Cardiac muscle cell (in vitro differentiated cells and primary cell): ENCODE measurements around the gene NELFCD. TPM values are rescaled to one million over a fixed set of nuclear protein-coding genes. Genes with fewer than 3 reads are reported as not detected.
"Not testable (repeated sequence)": the region's sequence is repeated elsewhere in the genome, so short reads cannot be mapped to it uniquely, and the experiment has no call there.

Experiments used
- DNase-seq, 2 donors: peaks; one replicate each; pipeline versions ENCODE4 v3.0.0 to v3.0.0-alpha.2; 2010 to 2017; ENCODE audit warnings: low read depth in 1 of 2, low spot score in 1 of 2
- H3K27ac ChIP-seq: fragments of 200-600 bp; sonication (generic); 2 replicates; pipeline ENCODE4 v1.5.1; 2016
- H3K27me3 ChIP-seq: fragments of 200-600 bp; sonication (generic); 2 replicates; pipeline ENCODE4 v1.6.0; 2016; ENCODE audit warnings: control low read depth
- H3K36me3 ChIP-seq: fragments of 200-600 bp; sonication (generic); 2 replicates; pipeline ENCODE4 v1.5.1; 2016; ENCODE audit warnings: control low read depth
- H3K4me1 ChIP-seq: fragments of 200-600 bp; sonication (generic); 2 replicates; pipeline ENCODE4 v1.8.1; 2017; ENCODE audit warnings: low read depth, mild to moderate bottlenecking, mixed run types
- H3K4me3 ChIP-seq: fragments of 200-600 bp; sonication (generic); 2 replicates; pipeline ENCODE4 v1.5.1; 2016; ENCODE audit warnings: mild to moderate bottlenecking
- H3K9me3 ChIP-seq: fragments of 200-600 bp; sonication (generic); 2 replicates; pipeline ENCODE4 v1.5.1; 2017; ENCODE audit warnings: low read depth, mild to moderate bottlenecking, control low read depth
- polyA plus RNA-seq: library from polyadenylated mRNA; unstranded; fragments of >200 nt; fragmentation: Nextera tagmentation; extraction: Ambion mirVana; gene quantifications from 2 replicates; pipeline ENCODE4 v1.2.1, GENCODE V29; 2016
- total RNA-seq: library from RNA; depleted of rRNA; stranded (reverse); fragments of >200 nt; gene quantifications from 2 replicates; pipeline ENCODE4 v1.2.3, GENCODE V29; 2016
- TF ChIP-seq, protein P1 (sequence below): IDR thresholded peaks from 2 replicates; pipeline ENCODE4 v1.5.1; 2012; ENCODE audit warnings: low read depth, mild to moderate bottlenecking, low read length

The NELFCD gene
- total and polyA plus RNA-seq, 2 experiments from 2014 or later = 77.3 to 109 TPM

DNA sequence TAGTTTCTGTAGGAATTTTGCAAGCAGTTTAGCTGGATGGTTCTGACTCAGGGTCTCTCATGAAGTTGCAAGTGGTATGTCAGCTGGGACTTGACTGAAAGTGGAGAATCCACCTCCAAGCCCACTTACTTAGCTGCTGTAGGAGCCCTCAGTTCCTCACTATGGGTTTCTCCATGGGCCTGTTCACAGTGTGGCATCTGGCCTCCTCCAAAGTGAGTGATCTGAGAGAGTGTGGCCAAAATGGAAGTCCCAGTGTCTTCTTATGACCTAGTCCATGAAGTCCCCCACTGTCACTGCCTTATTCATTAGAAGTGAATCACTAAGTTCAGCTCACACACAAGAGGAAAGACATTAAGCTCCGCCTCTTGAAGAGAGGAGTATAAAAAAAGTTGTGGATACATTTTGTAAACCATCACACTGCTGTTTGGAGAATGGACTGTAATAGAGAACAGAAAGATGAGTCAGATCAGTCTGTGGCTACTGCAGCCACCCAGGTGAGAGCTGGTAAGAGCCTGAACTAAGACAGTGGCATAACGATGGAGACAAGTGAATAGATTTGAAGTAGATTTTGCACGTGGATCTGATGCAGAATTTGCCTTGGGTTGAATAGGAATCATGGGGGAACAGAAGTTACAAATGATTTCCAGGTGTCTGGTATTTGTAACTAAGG, 4.9 kb upstream of the NELFCD start:
- Histone ChIP-seq H3K27me3 (no peaks in the 10 kb centered on the region), H3K27ac (no peak overlapping the region), H3K9me3 (no peaks in the 10 kb centered on the region), H3K36me3 (no peaks in the 10 kb centered on the region), H3K4me1 (no peaks in the 10 kb centered on the region), H3K4me3 (no peak overlapping the region)
- TF ChIP-seq, protein P1, sequence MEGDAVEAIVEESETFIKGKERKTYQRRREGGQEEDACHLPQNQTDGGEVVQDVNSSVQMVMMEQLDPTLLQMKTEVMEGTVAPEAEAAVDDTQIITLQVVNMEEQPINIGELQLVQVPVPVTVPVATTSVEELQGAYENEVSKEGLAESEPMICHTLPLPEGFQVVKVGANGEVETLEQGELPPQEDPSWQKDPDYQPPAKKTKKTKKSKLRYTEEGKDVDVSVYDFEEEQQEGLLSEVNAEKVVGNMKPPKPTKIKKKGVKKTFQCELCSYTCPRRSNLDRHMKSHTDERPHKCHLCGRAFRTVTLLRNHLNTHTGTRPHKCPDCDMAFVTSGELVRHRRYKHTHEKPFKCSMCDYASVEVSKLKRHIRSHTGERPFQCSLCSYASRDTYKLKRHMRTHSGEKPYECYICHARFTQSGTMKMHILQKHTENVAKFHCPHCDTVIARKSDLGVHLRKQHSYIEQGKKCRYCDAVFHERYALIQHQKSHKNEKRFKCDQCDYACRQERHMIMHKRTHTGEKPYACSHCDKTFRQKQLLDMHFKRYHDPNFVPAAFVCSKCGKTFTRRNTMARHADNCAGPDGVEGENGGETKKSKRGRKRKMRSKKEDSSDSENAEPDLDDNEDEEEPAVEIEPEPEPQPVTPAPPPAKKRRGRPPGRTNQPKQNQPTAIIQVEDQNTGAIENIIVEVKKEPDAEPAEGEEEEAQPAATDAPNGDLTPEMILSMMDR = no peak
- DNase-seq = no peak

DNA sequence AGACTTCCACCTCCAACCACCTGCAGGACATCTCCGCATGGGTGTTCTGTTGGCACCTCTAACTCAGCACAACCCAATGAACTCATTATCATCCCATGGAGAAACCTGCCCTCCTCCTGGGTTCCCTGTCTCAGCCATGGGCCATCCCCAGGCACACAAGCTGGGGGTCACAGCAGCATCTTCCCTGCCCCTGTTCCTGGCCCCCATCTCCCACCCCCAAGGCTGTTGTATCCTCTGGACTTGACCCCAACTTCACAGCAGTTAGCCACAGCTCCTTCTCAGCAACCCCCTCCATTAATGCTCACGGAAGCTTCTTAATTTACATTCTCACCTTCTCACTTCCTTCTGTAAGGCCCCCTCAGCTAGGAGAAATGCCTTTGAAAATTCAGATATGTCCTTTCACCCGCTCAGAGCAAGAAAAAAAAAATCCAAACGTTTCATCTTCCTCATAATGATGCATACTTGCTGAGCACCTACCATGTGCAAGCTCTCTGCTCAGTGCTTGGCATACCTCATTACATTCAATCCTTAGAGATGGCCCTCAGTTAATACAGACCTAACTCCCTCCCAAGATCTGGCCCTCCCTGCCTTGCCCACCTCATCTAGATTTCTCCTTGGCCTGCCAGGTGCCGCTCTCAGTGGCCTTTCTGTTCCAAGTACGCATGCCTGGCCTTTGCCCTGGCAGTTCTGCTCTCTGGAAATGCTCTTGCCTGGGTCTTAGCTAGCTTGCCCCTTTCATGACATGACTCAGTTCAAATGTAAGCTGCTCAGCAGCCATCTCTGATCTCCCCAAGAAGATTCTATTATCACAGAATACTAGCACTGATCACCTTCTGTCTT, 2.5 kb upstream of the NELFCD start:
- DNase-seq = no peak
- no peaks in the 10 kb centered on the region for H3K36me3 ChIP-seq
- H3K27me3 ChIP-seq = no peaks in the 10 kb centered on the region
- no peaks in the 10 kb centered on the region for H3K9me3 ChIP-seq
- H3K4me3 ChIP-seq = no peak overlapping the region
- H3K27ac ChIP-seq = no peak overlapping the region
- H3K4me1 ChIP-seq = peaks cover 8% of the 10 kb centered on the region
- TF ChIP-seq, protein P1 = no peak

- TF ChIP-seq, protein P1 = no peak
- Histone ChIP-seq H3K36me3 (peaks cover 2% of the 10 kb centered on the region), H3K9me3 (no peaks in the 10 kb centered on the region), H3K4me3 (peak overlapping the region; percentile 92), H3K4me1 (peaks cover 8% of the 10 kb centered on the region), H3K27ac (peak overlapping the region; percentile 87), H3K27me3 (no peaks in the 10 kb centered on the region)
- no peak for DNase-seq
Observed at GRCh38 chr20:58981628-58982364, 740 bp downstream of the NELFCD start.

DNA sequence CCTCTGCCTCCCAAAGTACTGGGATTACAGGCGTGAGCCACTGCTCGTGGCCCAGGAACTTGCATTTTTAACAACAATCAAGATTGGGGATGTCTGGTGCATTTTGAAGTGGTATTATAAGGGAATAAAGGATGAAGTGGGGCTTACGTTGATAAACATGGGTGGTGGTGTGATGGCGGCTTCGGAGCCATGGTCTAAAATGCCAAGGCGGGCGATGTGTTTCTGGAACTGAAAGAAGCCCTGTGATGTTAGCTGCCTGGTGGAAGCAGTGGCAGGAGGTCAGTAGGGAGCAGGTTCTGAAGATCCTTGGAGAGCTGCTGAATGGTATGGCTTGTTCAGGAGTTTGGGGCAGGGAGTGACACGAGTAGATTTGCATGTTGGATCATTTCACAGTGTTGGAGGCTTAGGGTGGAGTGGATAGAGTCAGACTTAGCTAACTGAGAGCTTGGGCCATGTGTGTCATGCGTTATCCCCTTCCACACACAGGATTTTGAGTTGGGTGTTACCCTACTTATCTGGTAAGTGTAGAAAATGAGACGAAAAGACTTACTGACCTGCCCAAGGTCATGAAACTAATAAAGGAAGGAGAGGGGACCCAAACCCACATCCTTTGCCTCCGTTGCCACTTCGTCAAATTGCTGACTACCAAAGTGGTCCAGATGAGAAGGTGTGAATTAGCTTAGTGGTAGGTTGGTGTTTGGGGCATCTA, 1.5 kb downstream of the NELFCD start:
- TF ChIP-seq, protein P1 = no peak
- peak overlapping the region; percentile 92 for H3K4me3 ChIP-seq
- no peak for DNase-seq
- peaks cover 10% of the 10 kb centered on the region for H3K36me3 ChIP-seq
- H3K27ac ChIP-seq = peak overlapping the region; percentile 34
- H3K27me3 ChIP-seq = no peaks in the 10 kb centered on the region
- H3K4me1 ChIP-seq = peaks cover 8% of the 10 kb centered on the region
- no peaks in the 10 kb centered on the region for H3K9me3 ChIP-seq

DNA sequence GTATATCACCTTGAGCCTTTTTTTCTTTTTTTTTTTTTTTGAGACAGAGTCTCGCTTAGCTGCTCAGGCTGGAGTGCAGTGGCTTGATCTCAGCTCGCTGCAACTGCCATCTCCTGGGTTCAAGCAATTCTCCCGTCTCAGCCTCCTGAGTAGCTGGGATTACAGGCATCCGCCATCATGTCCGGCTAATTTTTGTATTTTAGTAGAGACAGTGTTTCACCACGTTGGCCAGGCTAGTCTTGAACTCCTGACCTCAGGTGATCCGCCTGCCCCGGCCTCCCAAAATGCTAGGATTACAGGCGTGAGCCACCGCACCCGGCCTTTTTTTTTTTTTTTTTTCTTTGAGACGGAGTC, 2.0 kb downstream of the NELFCD start:
- not testable (repeated sequence) for DNase-seq, H3K4me1 ChIP-seq, H3K9me3 ChIP-seq, H3K27me3 ChIP-seq, H3K4me3 ChIP-seq, H3K27ac ChIP-seq
- H3K36me3 ChIP-seq = peaks cover 15% of the 10 kb centered on the region
